HUES6 (cell line): ENCODE results near the gene KMT2B.

Experiments
- H3K27ac ChIP-seq: 2 replicates; pipeline ENCODE4 v1.7.0; 2013; ENCODE audit warnings: low read depth, mild to moderate bottlenecking, low read length, inconsistent platforms
- H3K27me3 ChIP-seq: 2 replicates; pipeline ENCODE4 v1.6.1; 2013; ENCODE audit warnings: low read length; ENCODE audit not compliant: control insufficient read depth, insufficient read depth
- H3K36me3 ChIP-seq: 2 replicates; pipeline ENCODE4 v1.6.1; 2013; ENCODE audit warnings: low read length; ENCODE audit not compliant: control insufficient read depth, insufficient read depth
- H3K4me1 ChIP-seq: 2 replicates; pipeline ENCODE4 v1.6.1; 2013; ENCODE audit warnings: low read length; ENCODE audit not compliant: control insufficient read depth, insufficient read depth
- H3K4me3 ChIP-seq: 2 replicates; pipeline ENCODE4 v1.5.1; 2013; ENCODE audit warnings: low read depth, low read length
- H3K9ac ChIP-seq: one replicate; pipeline ENCODE4 v1.6.1; 2013; ENCODE audit warnings: mild to moderate bottlenecking, low read length
- H3K9me3 ChIP-seq: 2 replicates; pipeline ENCODE4 v1.6.1; 2013; ENCODE audit warnings: low read depth, low read length; ENCODE audit not compliant: control insufficient read depth, insufficient read depth

KMT2B gene

GRCh38 chr19:35692010-35692409 is 25.8 kb upstream of the KMT2B start:
- Histone ChIP-seq H3K36me3 (no peaks in the 10 kb centered on the region), H3K9ac (no peak overlapping the region), H3K9me3 (peaks cover 5% of the 10 kb centered on the region), H3K27me3 (no peaks in the 10 kb centered on the region), H3K27ac (no peak overlapping the region), H3K4me3 (no peak overlapping the region), H3K4me1 (no peaks in the 10 kb centered on the region)

- H3K9me3 ChIP-seq: peaks cover 5% of the 10 kb centered on the region
- no peaks in the 10 kb centered on the region for H3K4me1 ChIP-seq
- no peak overlapping the region for H3K9ac ChIP-seq
Measured at GRCh38 chr19:35693422-35693821, 24.4 kb upstream of the KMT2B start.

GRCh38 chr19:35693835-35694599 is 23.8 kb upstream of the KMT2B start:
- no peaks in the 10 kb centered on the region for H3K4me1 ChIP-seq
- H3K27ac ChIP-seq: no peak overlapping the region
- no peaks in the 10 kb centered on the region for H3K36me3 ChIP-seq
- H3K9me3 ChIP-seq: peaks cover 5% of the 10 kb centered on the region
- no peaks in the 10 kb centered on the region for H3K27me3 ChIP-seq
- H3K4me3 ChIP-seq: no peak overlapping the region
- no peak overlapping the region for H3K9ac ChIP-seq

More at GRCh38 chr19:35693422-35693821, 24.4 kb upstream of the KMT2B start:
- Histone ChIP-seq H3K27ac (no peak overlapping the region), H3K4me3 (no peak overlapping the region), H3K36me3 (no peaks in the 10 kb centered on the region), H3K27me3 (no peaks in the 10 kb centered on the region)

GRCh38 chr19:35695895-35696422 is 21.8 kb upstream of the KMT2B start:
- Histone ChIP-seq H3K36me3 (no peaks in the 10 kb centered on the region), H3K9ac (no peak overlapping the region), H3K27me3 (no peaks in the 10 kb centered on the region), H3K4me3 (no peak overlapping the region), H3K4me1 (no peaks in the 10 kb centered on the region), H3K9me3 (peaks cover 5% of the 10 kb centered on the region), H3K27ac (no peak overlapping the region)

- Histone ChIP-seq H3K27me3 (no peaks in the 10 kb centered on the region), H3K27ac (no peak overlapping the region), H3K4me1 (no peaks in the 10 kb centered on the region), H3K9ac (no peak overlapping the region), H3K9me3 (peaks cover 5% of the 10 kb centered on the region), H3K4me3 (no peak overlapping the region), H3K36me3 (no peaks in the 10 kb centered on the region)
Measured at GRCh38 chr19:35696835-35697234, 21.0 kb upstream of the KMT2B start.

- Histone ChIP-seq H3K36me3 (no peaks in the 10 kb centered on the region), H3K27ac (no peak overlapping the region), H3K4me1 (peaks cover 4% of the 10 kb centered on the region; the same call in 1 of the 2 replicates), H3K9me3 (no peaks in the 10 kb centered on the region), H3K4me3 (peak overlapping the region; percentile 81), H3K27me3 (peaks cover 24% of the 10 kb centered on the region), H3K9ac (peak overlapping the region; percentile 45)
Measured at GRCh38 chr19:35702223-35703012, 15.4 kb upstream of the KMT2B start.

- Histone ChIP-seq H3K27me3 (peaks cover 24% of the 10 kb centered on the region), H3K9me3 (no peaks in the 10 kb centered on the region), H3K9ac (no peak overlapping the region), H3K4me1 (peaks cover 4% of the 10 kb centered on the region; the same call in 1 of the 2 replicates), H3K4me3 (no peak overlapping the region), H3K36me3 (no peaks in the 10 kb centered on the region), H3K27ac (no peak overlapping the region)
Measured at GRCh38 chr19:35703343-35703742, 14.5 kb upstream of the KMT2B start.

- no peak within 1 kb of the TSS for H3K9ac ChIP-seq
- no peak within 1 kb of the TSS for H3K4me3 ChIP-seq
- H3K27me3 ChIP-seq: peaks cover 24% of the 10 kb centered on the region
- no peaks in the 10 kb centered on the region for H3K9me3 ChIP-seq
- peaks cover 4% of the 10 kb centered on the region; the same call in 1 of the 2 replicates for H3K4me1 ChIP-seq
- H3K36me3 ChIP-seq: no peaks in the 10 kb centered on the region
- no peak within 1 kb of the TSS for H3K27ac ChIP-seq
Measured at GRCh38 chr19:35704218-35704617, 13.6 kb upstream of the KMT2B start, which contains the start of gene ZBTB32. Gene ZBTB32 (plus strand): TSS chr19:35704558. CDS start chr19:35714627, 10,069 bp downstream.

- Histone ChIP-seq H3K27me3 (peaks cover 15% of the 10 kb centered on the region), H3K36me3 (no peaks in the 10 kb centered on the region), H3K4me3 (no peak overlapping the region), H3K27ac (no peak overlapping the region), H3K9ac (no peak overlapping the region), H3K9me3 (no peaks in the 10 kb centered on the region), H3K4me1 (peaks cover 10% of the 10 kb centered on the region)
Measured at GRCh38 chr19:35708391-35708790, 9.4 kb upstream of the KMT2B start.

- H3K4me3 ChIP-seq: no peak overlapping the region
- H3K4me1 ChIP-seq: peaks cover 27% of the 10 kb centered on the region
- H3K9me3 ChIP-seq: no peaks in the 10 kb centered on the region
- peaks cover 6% of the 10 kb centered on the region; the same call in 1 of the 2 replicates for H3K27me3 ChIP-seq
- H3K36me3 ChIP-seq: no peaks in the 10 kb centered on the region
- H3K9ac ChIP-seq: peak overlapping the region; percentile 32
- H3K27ac ChIP-seq: no peak overlapping the region
Measured at GRCh38 chr19:35710784-35711723, 6.7 kb upstream of the KMT2B start.
